Cerebellar nuclear complex (tissue), 1 donor: ENCODE measurements around the gene RAE1.

Experiments used
- DNase-seq, 2 experiments: peaks; one replicate each; lab custom pipeline; 2025; lab: John Stamatoyannopoulos, UW

Gene RAE1

DNA sequence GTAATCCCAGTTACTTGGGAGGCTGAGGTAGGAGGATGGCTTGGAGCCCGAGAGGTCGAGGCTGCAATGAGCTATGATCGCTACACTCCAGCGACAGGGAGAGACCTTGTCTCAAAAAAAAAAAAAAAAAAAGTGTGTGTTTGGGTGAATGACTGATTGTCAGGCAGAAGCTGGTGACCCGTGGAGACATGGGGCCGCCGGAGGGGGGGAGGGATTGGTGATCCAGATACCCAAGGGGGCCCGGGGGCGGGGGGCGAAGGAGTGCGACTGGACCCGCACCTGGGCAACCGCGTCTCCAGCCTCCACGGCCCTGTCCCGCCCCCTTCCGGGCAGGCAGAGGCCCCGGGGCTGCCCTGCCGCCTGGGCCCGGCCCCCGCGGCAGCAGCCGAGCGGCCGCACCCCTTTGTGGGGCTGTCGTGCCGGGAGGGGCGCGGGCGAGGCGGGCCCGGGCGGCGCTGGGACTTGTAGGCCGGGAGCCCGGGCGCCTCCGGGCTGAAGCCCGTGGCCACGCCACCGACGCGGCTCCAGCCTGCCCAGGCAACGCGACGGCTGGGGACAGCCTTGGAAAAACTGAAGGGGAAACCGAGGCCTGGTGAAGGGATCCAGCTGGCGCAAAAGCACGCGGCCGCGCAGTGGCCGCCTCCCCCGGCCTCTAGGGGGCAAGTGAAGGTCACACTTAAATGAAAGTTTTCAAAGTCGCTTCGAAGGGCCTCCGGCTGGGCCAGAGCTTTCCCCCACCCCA, 38.1 kb downstream of the RAE1 start:
- no peak for DNase-seq

DNA sequence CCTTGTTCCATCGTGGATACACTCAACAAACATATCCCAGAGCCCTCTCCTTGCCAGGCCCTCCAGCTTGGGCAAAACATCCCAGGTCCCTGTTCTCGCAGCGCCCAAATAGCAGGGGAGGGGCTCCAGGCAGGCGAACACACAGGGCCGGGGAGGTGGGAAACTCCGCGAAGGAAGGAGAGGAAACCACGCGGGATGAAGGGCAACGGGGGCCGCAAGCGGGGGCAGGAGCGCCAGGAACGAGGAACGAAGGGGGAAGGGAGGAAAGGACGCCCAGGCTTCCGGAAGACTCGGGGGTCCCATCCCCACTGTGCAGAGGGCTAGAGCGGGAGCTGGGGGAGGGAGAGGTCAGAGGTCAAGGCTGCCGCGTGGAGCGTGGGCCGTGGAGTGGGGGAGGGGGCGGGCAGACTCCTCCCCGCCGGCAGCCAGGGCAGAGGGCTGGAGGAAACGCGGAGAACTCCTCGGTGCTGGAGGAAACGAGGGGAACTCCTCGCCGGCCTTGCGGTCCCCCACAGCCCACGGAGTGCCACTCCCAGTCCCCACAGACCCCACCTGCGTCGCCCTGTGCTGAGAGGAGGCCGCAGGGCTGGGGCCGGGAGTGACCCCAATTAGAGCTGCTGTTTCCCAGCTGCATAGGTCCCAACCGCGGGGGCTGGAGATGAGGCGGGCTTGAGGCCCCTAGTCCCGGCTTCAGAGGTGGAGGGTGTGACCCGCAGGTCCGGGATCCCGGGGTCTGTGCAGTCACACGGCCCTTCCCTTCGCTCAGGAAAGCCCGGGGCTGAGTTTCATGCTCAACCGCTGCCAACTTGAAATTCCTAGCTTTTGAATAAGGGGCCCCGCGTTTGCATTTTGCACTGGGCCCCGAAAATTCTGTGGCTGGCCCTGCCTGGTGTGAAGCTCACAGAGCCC, 38.9 kb downstream of the RAE1 start:
- no peak for DNase-seq

DNA sequence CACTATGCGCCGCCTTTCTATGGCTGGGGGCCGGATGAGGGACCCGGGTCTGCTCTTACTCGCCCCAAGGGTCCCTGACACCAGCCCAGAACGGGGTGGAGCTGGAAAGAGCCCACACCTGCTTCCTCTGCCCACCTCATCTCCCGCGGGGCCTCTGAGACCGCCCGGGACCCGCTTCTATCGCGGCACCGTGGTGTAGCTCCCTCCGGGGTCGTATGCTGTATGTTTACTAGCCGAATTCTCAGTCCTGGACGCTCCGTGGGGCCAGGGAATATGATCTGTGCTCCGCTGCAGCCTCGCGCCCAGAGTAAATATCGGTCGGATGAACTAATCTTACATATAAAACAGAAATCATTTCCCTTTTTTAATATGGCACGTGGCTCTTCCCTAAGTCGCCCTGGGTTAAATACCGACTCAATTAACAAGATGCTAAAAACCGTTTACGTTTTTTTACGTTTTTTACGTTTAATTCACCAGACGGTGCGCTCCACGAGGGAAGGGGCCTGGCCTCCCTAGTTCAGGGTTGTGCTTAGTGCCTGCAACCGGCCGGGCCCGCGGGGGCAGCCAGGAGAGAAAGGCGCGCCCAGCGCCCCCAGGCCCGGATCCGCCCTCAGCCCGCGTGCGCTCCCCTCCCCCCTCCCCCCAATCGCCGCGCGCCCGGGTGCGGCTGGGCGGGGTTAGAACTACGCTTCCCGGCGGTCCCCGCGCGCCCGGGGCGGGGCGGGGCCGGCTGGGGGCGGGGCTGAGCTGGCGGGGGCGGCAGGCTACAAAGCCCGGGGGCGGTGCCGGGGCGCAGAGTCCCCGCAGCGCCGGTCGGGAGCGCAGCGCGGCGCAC, 39.8 kb downstream of the RAE1 start, which contains the start of gene RBM38:
TSS of gene RBM38 (plus strand) at position 793 of the 835 bp plus-strand sequence. CDS start 186 bp downstream, outside the sequence.
- no peak for DNase-seq

DNA sequence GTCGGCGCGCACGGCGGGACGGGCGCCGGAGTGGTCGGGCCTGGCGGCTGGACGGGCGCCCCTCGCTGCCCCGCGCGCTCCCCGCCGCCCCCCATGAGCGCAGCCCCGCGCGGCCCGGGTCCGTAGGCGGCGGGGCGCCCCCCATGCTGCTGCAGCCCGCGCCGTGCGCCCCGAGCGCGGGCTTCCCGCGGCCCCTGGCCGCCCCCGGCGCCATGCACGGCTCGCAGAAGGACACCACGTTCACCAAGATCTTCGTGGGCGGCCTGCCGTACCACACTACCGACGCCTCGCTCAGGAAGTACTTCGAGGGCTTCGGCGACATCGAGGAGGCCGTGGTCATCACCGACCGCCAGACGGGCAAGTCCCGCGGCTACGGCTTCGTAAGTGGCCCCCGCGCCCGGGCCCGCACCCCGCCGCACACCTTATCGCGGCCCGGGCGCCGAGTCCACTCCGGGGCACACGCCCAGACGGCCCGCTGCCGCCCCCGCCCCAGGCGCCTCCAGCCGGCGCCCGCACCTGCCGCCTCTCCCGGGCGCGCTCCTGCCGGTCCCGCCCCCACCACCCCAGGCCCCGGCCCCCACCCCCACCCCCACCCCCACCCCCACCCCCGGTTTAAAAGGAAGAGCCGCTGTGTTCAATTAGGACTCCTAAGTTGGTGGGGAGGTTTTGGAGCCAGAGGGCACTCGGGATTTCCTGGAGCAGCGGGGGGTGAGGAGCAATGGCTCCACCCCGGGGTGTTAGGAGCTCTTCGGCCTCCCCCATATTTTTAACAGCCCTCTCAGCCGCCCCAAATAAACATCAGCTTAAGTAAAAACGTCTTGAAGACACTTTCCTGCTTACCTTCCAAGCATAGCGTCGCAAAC, 40.6 kb downstream of the RAE1 start:
- no peak for DNase-seq

DNA sequence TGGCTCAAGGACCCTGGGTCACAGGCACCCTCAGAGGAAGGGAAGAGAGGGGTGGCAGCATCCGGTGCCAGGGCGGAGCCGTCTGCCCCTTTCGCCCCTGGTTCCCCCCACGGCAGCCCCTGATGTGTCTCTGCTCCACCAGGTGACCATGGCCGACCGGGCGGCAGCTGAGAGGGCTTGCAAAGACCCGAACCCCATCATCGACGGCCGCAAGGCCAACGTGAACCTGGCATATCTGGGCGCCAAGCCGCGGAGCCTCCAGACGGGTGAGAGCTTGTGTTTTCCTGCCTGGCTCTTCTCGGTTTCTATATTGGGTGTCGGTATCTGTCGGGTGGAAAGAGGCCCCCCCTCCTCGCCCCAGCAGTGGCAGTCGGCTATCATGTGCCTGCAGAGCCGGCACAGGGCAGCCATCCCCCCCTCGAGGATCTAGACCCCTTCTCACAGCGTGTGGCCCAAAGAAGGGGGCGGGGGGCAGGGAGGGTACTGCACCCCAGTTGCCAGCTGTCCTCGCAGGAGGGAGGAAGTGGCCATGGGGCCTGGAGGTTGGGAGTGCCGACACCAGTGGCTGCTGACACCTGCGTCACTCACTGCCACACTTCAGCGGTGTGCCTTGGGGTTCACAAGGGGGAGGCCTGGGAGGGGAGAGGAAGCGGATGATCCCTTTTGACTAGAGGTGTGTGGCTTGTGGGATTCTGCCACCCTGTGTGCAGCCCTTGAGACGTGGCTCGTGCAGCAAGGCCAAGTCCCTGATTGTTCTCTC, 41.6 kb downstream of the RAE1 start:
- no peak for DNase-seq

DNA sequence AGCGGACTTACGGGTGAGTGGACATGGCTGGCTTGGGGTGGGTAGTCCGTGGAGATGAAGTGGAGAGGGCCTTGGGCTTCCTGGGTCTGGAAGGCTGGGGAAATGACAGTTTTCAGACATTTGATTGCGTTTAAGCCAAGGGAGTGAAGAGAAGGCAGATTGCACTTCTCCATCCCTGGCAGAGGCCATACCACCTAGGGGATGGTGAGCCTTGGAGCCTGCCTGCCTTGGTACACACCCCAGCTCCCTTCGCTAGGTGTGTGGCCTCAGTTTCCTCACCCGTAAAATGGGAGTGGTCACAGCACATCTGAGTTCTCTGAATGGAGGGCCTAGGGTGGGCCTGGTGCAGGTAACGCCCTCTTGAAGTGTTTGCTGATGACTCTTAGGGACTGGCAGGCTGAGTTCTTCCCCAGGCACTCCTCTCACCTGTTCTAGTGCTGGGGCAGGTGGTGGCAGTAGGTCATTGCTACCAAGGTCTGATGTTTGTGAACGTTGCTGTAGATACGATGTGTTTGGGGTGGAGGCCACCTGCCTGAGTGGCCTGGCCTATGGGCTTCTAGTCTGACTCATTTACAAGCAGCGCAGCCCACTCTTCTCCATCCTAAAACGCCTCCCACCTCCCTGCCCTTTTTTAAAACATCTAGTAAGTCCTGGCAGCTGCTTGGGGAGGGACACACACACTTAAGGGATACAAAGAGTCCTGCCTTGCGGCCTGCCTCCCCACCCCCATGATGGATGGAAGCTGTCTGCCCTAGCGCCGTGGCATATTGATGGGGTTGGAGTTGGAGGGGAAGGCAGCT, 42.5 kb downstream of the RAE1 start:
- no peak for DNase-seq

DNA sequence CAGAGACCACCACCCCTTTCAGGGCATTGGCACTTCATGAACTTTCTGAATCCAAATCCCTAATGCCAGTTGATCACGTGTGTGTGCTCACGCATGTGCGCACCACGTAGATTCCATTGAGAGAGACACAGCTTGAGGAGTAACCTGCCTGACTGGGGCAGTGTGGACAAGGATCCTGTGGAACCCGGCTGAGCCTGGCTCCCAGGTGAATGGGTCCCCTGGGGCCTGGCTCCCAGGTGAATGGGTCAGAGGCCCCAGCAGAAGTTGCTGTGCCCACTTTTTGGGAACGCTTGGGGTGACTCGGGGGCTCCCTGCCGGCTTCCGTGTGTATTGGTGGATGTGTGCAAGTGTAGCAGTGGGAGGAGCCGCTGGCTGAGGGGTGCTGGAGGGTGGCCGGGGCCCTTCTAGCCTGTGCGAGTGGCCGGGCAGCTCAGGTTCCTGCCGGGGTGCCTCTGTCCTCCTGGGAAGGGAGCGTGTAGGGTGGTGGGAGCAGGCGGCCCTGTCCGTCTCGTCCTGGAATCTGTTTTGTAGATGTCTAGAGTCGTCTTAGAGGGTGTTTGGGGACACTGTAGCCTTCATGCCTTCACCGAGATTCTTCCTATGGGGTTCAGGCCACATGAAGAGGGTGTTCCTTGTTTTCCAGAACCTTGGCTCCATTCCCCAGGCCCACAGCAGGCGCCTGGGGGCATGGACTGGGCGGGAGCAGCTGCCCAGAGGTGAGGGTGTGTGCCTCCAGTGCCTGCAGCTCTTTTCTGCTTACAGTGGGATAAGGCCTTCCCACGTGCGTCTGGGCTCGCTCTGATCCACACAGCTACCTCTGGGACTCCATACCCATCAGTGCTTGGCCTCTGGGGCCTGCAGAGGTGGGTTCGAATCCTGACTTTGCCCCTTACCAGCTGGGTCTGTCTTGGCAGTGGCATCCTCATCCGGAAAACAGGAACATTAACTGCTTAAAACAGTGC, 43.3 kb downstream of the RAE1 start:
- DNase-seq, result no peak

DNA sequence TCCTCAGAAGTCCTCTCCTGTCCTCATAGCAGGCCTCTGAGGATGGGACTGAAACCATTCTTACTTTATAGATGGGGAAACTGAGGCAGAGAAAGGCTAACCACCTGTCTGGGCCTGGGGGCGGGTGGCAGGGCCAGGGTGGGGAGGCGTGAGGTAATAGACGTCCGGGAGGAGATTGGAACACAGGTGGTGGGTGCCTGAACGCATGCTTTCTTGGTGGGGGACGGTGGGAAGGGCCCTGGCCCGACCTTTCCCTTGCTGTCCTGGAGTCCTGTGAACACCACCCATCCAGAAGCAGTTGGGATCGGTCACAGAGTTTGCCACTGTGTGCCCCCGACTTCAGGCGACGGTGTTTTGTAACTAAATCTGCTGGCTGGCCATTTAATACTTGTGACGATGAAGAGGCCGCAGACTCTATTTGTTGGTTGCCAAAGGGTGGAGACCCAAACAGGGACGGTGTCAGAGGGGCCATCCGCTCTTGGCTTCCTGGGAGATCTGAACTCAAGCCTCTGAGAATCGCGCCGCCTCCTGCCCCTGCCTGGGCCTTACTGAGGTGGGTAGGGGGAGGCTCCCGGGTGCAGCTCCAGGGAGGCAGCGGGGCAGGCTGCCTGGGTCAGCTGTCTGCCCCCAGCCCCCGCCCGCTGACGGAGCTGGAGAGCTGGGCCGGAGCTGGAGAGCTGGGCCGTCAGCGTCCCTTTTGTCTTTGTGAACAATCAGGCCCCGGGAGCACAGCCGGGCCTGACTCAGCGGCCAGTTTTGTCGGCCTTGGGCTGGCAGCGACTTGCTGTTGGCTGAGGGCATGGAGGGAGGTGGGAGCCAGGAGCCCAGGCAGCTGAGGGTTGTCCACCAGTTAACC, 44.3 kb downstream of the RAE1 start:
- no peak for DNase-seq

DNA sequence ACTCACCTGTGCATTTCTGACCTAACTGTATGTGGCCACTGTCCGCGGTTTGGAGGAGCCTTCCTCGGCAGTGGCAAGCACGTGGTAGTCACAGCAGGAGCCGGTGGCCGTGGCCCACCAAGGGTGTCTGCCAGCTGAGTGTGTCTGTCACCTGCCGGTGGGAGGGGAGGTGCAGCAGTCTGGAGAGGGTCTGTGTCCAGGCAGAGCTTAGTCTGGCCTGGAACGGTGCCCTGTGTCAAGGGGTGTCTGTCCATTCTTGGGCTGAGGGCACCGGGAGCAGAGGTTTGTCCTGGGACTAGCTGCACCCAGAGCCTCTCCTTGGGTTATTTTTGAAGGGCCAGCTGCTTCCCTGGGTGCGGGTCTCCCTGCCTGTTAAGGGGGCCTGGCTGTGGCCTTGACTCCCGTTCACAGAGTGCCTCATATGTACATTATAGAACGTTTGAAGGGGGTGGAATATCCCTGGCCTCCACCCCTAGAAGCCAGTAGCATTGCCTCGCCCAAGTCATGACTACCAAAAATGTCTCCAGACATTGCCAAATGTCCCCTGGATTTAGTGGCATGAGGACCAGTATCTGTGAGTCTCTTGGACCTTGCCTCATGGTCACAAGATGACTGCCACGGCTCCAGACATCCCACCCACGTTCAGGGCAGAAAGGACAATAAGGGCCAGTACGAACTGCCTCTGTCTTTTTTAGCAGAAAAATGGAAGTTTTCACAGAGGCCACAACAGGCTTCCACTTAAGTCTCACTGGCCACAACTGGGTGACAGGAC, 45.3 kb downstream of the RAE1 start:
- no peak for DNase-seq

DNA sequence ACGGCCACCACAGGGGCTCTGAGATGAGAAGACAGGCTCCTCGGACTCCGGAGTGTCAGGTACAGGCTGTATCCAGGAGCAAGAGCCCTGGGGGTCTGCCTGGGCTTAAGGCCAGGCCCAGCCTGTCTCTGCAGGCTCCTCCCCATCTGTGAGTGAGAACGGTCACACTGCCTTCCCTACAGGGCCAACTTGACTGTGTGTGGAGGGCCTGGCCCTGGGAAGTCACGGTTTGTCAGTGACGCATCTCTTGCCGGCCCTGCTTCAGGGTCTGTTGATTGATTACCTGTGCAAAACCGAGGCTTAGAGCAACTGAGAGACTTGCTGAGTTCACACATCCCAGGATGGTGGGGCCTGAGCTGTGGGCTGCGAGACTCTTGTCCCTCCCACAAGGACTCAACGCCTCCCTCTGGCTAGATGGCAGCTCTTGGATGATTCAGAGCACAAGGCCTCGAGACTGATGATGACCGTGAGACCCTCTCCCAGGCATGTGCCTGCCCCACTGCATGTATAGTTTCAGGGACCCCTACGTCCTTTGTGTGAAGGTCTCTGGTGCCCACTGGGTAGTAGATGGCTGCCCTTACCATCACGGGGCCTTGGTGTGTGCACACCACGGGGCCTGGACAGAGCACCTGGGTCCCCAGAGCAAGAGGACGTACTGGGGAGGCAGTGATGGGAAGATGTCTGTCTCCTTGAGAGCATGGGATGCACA, 46.1 kb downstream of the RAE1 start:
- no peak for DNase-seq

DNA sequence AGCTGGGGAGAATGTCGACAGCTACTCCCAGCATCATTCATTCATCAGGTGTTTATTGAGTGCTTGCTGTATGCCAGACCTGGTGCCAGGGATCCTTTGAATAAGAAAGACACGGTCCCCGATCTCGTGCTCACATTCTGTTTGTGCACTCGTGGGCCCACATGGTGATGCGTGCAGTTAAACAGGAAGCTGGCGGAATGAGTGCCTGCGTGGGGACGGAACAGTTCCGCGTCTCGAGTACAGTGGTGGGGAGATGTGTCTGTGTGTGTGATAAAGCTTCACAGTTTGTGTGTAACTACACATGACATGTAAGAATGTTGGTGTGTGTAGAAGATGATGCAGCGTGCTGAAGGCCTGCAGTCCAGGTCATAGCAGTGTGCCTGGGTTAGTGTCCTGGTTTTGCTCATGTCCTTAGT, 46.6 kb downstream of the RAE1 start:
- no peak for DNase-seq

DNA sequence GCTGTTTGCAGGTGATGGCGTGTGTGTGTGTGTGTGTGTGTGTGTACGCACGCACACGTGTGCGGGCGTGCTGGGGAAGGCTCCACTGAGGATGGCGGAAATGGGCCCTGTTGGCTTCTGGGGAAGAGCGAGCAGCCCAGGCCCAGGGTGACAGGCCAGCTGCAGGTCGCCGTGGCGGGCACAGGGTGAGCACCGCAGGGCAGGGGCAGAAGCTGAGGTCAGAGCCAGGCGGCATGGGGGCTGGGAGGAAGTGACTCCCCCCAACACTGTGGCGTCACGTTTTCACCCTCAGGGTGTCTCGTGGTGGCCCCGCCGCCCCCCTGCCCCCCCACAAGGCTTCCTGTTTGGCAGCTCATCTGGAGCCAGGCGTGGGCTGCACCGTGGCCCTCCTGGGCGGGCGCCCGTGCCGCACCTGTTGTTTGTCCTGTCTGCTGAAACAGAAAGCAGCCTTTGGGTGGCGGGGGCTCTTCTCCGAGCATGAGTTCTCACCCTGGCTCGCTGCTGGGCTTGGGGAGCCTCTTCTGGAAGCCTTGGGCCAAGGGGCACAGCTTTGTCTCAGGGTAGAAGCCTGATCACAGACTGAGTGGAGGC, 47.3 kb downstream of the RAE1 start:
- DNase-seq, result no peak

DNA sequence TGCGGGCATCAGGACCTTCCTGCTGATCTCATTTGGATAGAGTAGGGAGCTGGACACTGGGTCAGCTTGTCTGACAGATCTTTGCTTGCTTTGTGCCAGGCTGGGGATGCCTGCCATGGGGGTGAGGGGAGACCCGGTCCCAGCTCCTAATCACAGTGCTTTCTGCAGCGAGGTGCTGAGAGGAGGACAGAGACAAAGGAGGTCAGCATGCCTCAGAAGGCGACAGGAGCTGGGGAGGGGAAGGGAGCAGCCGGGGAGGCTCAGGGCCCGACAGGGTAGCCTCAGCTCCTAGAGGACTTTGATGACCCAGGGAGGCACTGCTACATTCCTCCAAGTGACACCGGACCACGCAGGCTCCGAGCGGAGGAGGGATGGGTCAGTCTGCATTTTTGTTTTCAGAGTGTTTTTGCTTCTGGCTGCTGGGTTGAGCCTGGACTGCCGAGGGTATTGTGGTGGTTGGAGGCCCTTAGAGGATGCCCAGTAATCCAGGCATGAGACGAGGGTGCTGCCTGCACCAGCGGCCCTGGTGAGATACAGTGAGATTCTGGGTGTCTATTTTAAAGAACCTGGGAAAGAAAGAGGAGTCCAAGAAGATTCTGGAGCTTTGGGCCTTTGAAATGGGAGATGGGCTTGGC, 48.0 kb downstream of the RAE1 start:
- DNase-seq, result no peak

DNA sequence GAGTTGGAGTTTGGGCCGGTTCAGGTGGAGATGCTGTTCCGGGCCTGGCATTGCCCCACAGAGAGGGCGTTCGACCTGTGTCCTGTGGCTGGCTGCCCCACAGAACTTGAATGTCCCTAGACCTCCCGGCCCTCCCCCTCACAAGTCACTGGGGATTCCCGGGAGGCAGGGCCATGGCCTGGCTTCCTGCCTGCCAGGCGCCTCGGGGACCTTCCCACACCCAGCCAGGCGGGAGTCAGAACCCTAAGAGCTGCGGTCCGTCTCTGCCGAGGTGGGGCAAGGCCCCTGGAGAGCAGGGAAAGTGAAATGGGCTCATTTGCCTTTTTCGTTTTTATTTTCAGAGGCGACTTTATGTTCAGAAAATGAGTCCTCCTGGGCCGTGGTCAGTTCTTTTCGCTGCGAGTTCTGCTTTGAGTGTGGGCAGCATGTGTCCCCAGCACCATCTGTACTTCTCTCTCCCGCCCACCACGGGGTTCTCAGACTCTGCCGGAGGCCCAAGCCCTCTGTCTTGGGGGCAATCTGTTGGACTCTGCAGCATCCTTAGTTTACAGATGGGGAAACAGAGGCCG, 48.6 kb downstream of the RAE1 start:
- no peak for DNase-seq

DNA sequence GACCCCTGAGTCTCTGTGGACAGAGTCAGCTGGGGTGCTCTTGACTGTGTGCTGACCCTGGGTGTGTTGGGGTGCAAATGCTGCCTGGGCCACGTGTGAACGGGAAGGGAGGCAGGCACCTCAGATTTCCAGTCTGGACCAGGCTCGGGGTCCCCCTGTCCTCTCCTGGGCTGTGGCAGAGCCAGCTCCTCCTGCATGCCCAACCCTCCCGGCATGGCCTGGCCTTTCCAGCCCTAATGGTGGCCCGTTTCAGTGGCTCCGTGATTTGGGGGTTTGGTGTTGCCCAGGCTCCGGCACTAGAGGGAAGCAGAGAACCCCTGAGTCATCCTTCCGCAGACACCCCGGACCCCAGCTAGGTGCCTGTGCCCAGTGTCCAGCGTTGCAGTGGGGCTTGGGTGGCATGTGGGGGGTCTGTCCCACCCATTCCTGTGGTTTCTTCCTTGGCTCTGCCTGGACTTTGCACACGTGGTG, 49.2 kb downstream of the RAE1 start:
- no peak for DNase-seq
